Fibroblast of lung (primary cell): Measurements from ENCODE around the gene CEP70. TPM values are rescaled to one million over a fixed set of nuclear protein-coding genes. Genes with fewer than 3 reads are reported as not detected.
"Not testable (repeated sequence)": the region's sequence is repeated elsewhere in the genome, so short reads cannot be mapped to it uniquely, and the experiment has no call there.

Source experiments
- DNase-seq, 2 donors: peaks; one replicate each; pipeline versions ENCODE4 v3.0.0 to v3.0.0-alpha.2; 2010; ENCODE audit warnings: low read depth in 2 of 2
- H2AFZ ChIP-seq: 2 replicates; pipeline ENCODE4 v1.5.1; 2012; ENCODE audit warnings: low read length, control low read depth, inconsistent platforms
- H3K27ac ChIP-seq: 2 replicates; pipeline ENCODE4 v1.5.1; 2011; ENCODE audit warnings: low read length, control low read depth; ENCODE audit not compliant: insufficient read depth
- H3K27me3 ChIP-seq: 2 replicates; pipeline ENCODE4 v1.5.1; 2011; ENCODE audit warnings: mild to moderate bottlenecking, low read length; ENCODE audit not compliant: control insufficient read depth, insufficient read depth
- H3K36me3 ChIP-seq: 2 replicates; pipeline ENCODE4 v1.5.1; 2011; ENCODE audit warnings: low read length; ENCODE audit not compliant: control insufficient read depth, insufficient read depth
- H3K4me1 ChIP-seq: 2 replicates; pipeline ENCODE4 v1.5.1; 2011; ENCODE audit warnings: low read length; ENCODE audit not compliant: control insufficient read depth, insufficient read depth; ENCODE audit errors: extremely low read depth
- H3K4me2 ChIP-seq: 2 replicates; pipeline ENCODE4 v1.5.1; 2011; ENCODE audit warnings: low read length, control low read depth; ENCODE audit not compliant: insufficient read depth; ENCODE audit errors: extremely low read depth
- H3K4me3 ChIP-seq, 4 experiments: fragments of 200-600 bp in 1 of 4; sonication (generic) in 1 of 4; replicated peaks in 1 of 4; 2 replicates each; pipeline ENCODE4 v1.5.1; 2011 to 2016; ENCODE audit warnings: low read length in 4 of 4, low read depth in 3 of 4, mild to moderate bottlenecking in 3 of 4, control low read depth in 2 of 4, inconsistent platforms in 1 of 4, mixed read lengths in 1 of 4; ENCODE audit not compliant: insufficient read depth in 1 of 4; ENCODE audit errors: control extremely low read depth in 1 of 4
- H3K79me2 ChIP-seq: 2 replicates; pipeline ENCODE4 v1.5.1; 2012; ENCODE audit warnings: mild to moderate bottlenecking, low read length, inconsistent platforms; ENCODE audit not compliant: control insufficient read depth, insufficient read depth
- H3K9ac ChIP-seq: 2 replicates; pipeline ENCODE4 v1.5.1; 2011; ENCODE audit warnings: mild to moderate bottlenecking, low read length, control low read depth; ENCODE audit not compliant: insufficient read depth
- H3K9me3 ChIP-seq: 2 replicates; pipeline ENCODE4 v1.5.1; 2012; ENCODE audit warnings: low read depth, low read length; ENCODE audit not compliant: control insufficient read depth, insufficient read depth
- H4K20me1 ChIP-seq: 2 replicates; pipeline ENCODE4 v1.5.1; 2011; ENCODE audit warnings: low read length; ENCODE audit not compliant: control insufficient read depth, insufficient read depth; ENCODE audit errors: extremely low read depth
- EZH2 ChIP-seq: IDR thresholded peaks from 2 replicates; pipeline ENCODE4 v1.5.1; 2012; ENCODE audit warnings: low read length, control low read depth, mild to moderate bottlenecking; ENCODE audit errors: missing control alignments
- polyA plus RNA-seq, 2 donors: library from polyadenylated mRNA; depleted of rRNA in 1 of 2; stranded (reverse) in 1 of 2; unstranded in 1 of 2; fragments of >200 nt; gene quantifications; 2 replicates each; pipeline ENCODE4 v1.2.1, GENCODE V29; 2011 to 2012; ENCODE audit warnings: missing spikeins in 1 of 2
- total RNA-seq: library from RNA; depleted of rRNA; stranded (reverse); fragments of >200 nt; gene quantifications from 2 replicates; pipeline ENCODE4 v1.2.1, GENCODE V29; 2014
- TF ChIP-seq, protein P1 (sequence below), 2 donors: IDR thresholded peaks in 1 of 2; conservative IDR thresholded peaks in 1 of 2; 1 replicate in 1 of 2; 2 replicates in 1 of 2; pipeline ENCODE4 v1.5.1; 2011 to 2012; ENCODE audit warnings: low read length in 2 of 2, control low read depth in 1 of 2, inconsistent platforms in 1 of 2, low read depth in 1 of 2, mild to moderate bottlenecking in 1 of 2

The CEP70 gene
- total and polyA plus RNA-seq, 2 donors (not counting 1 experiment from before 2014, with no cell fraction given) = 11.0 to 47.9 TPM

DNA sequence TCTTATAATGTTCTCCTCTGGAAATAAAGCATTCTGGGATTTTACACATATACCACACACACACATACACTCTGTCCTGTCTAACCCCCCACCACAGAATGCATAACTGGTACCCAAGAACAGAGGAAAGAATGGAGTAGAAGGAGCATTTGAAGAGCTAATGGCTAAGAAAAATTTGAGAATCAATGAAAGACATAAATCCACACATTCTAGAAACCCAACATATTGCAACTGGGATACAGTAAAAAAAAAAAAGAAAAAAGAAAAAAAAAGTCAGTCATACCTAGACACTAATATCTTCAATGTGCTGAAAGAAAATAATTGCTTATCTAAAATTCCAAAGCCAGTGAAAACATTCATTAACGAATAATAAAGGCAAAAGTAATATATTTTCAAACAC, 20.9 kb downstream of the CEP70 start:
- H3K79me2 ChIP-seq = no peaks in the 10 kb centered on the region
- H3K4me2 ChIP-seq = no peak overlapping the region
- no peak for TF ChIP-seq EZH2
- TF ChIP-seq, protein P1, sequence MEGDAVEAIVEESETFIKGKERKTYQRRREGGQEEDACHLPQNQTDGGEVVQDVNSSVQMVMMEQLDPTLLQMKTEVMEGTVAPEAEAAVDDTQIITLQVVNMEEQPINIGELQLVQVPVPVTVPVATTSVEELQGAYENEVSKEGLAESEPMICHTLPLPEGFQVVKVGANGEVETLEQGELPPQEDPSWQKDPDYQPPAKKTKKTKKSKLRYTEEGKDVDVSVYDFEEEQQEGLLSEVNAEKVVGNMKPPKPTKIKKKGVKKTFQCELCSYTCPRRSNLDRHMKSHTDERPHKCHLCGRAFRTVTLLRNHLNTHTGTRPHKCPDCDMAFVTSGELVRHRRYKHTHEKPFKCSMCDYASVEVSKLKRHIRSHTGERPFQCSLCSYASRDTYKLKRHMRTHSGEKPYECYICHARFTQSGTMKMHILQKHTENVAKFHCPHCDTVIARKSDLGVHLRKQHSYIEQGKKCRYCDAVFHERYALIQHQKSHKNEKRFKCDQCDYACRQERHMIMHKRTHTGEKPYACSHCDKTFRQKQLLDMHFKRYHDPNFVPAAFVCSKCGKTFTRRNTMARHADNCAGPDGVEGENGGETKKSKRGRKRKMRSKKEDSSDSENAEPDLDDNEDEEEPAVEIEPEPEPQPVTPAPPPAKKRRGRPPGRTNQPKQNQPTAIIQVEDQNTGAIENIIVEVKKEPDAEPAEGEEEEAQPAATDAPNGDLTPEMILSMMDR (conservative IDR thresholded peaks at IDR 0.05 in 1 of 2, IDR thresholded peaks at IDR 0.05 in 1 of 2; ENCODE audit: low read depth in 1 of 2, low read length in 2 of 2) = no peak
- H4K20me1 ChIP-seq = no peaks in the 10 kb centered on the region
- no peak overlapping the region for H3K4me3 ChIP-seq
- no peaks in the 10 kb centered on the region for H3K9me3 ChIP-seq
- no peak overlapping the region for H3K27ac ChIP-seq
- H3K36me3 ChIP-seq = no peaks in the 10 kb centered on the region
- DNase-seq = no peak
- no peaks in the 10 kb centered on the region for H3K27me3 ChIP-seq
- no peak overlapping the region for H2AFZ ChIP-seq
- H3K4me1 ChIP-seq = no peaks in the 10 kb centered on the region
- no peak overlapping the region for H3K9ac ChIP-seq

DNA sequence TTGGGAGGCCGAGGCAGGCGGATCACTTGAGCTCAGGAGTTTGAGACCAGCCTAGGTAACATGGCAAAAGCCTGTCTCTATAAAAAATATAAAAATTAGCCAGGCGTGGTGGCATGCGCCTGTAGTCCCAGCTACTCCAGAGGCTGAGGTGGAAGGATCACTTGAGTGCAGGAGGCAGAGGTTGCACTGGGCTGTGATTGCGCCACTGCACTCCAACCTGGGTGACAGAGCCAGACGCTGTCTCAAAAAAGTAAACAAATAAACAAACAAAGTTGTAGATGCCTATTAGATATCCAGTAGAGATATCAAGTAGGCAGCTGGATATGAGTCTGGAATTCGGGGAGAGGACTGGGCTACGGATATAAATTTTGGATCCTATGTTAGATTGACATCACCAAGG, 24.4 kb downstream of the CEP70 start:
- H3K9me3 ChIP-seq, H2AFZ ChIP-seq, H3K27ac ChIP-seq, H3K4me1 ChIP-seq, H3K4me2 ChIP-seq, H3K79me2 ChIP-seq, H3K9ac ChIP-seq, H3K36me3 ChIP-seq, H3K4me3 ChIP-seq, H3K27me3 ChIP-seq, H4K20me1 ChIP-seq, DNase-seq: not testable (repeated sequence)

DNA sequence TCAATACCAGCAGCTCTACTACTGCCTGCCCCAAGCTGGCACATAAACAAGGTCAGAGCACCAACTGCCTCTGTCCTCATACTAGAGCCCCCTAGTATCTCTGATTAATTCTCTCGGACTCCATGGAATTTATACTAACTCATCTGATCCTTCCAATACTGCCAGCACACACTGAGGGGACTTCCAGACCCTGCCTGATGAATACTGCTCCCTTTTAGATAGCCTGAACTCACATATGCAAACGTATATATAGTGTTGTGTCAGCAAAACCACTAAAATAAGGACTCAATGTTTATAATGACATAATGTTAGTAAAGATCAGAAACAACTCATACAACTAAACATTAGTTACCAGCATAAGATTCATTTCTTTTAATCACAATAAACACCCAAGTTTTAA, 25.0 kb downstream of the CEP70 start:
- no peaks in the 10 kb centered on the region for H3K36me3 ChIP-seq
- no peak overlapping the region for H2AFZ ChIP-seq
- H3K9ac ChIP-seq = no peak overlapping the region
- H3K27ac ChIP-seq = no peak overlapping the region
- peak in 1 of 2 donors; percentile 24 for DNase-seq
- TF ChIP-seq, protein P1 (conservative IDR thresholded peaks at IDR 0.05 in 1 of 2, IDR thresholded peaks at IDR 0.05 in 1 of 2; ENCODE audit: low read depth in 1 of 2, low read length in 2 of 2) = no peak
- TF ChIP-seq EZH2 = no peak
- H3K4me1 ChIP-seq = no peaks in the 10 kb centered on the region
- H3K9me3 ChIP-seq = no peaks in the 10 kb centered on the region
- no peaks in the 10 kb centered on the region for H3K79me2 ChIP-seq
- no peak overlapping the region for H3K4me3 ChIP-seq
- H4K20me1 ChIP-seq = no peaks in the 10 kb centered on the region
- no peak overlapping the region for H3K4me2 ChIP-seq
- H3K27me3 ChIP-seq = no peaks in the 10 kb centered on the region
